GM18951 (cell line): ENCODE measurements around the gene MYRFL.

ENCODE experiments used
- POLR2A ChIP-seq: IDR thresholded peaks from 4 replicates; pipeline ENCODE4 v1.6.1; 2011; ENCODE audit warnings: mild to moderate bottlenecking; ENCODE audit not compliant: insufficient read length, insufficient read depth; ENCODE audit errors: extremely low read depth
- in situ Hi-C: fragments of 300-500 bp; cut with MboI; formaldehyde crosslinking; loops from one replicate; pipeline ENCODE4 v1.12.0; 2022; ENCODE audit warnings: low sequenced_read_pairs, mixed read lengths, inconsistent platforms; ENCODE audit not compliant: unreplicated experiment

Gene MYRFL

DNA sequence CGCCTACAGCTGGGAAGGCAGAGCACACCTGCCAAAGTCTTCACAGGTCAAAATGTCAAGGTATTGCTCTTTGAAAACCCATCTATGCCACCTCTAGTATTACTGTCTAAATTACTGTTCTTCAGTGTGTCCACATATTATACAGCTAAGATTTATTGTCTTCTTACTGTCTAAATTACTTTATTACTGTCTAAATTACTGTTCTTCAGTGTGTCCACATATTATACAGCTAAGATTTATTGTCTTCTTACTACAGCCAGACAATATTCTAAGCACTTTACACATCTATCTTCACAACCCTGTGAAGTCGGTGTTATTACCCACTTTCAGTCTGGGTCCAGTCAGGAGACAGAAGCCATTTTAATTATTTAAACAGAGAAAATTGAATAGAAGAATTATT, 173.9 kb downstream of the MYRFL start:
- TF ChIP-seq POLR2A, result no peak
- in situ Hi-C loops, result no loop called here

DNA sequence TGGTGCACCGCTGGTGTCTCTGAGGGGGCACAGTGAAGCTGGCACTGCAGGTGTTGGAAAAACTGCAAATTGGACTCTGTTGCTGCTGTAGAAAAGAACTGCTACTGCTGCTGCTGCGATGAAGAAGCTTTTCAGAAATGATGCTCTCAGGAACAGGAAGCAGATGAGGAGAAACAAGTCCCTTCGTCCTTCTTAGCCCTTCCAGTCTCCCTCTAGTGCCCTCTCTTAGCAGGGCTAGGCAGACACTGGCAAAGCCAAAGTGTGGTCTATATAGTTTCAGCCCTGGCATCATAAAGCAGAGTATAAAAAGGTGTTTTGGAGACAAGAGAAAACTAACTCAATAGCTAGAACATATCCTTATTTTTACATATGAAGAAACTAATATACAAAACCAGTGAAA, 174.5 kb downstream of the MYRFL start:
- no peak for TF ChIP-seq POLR2A
- in situ Hi-C loops, result no loop called here

DNA sequence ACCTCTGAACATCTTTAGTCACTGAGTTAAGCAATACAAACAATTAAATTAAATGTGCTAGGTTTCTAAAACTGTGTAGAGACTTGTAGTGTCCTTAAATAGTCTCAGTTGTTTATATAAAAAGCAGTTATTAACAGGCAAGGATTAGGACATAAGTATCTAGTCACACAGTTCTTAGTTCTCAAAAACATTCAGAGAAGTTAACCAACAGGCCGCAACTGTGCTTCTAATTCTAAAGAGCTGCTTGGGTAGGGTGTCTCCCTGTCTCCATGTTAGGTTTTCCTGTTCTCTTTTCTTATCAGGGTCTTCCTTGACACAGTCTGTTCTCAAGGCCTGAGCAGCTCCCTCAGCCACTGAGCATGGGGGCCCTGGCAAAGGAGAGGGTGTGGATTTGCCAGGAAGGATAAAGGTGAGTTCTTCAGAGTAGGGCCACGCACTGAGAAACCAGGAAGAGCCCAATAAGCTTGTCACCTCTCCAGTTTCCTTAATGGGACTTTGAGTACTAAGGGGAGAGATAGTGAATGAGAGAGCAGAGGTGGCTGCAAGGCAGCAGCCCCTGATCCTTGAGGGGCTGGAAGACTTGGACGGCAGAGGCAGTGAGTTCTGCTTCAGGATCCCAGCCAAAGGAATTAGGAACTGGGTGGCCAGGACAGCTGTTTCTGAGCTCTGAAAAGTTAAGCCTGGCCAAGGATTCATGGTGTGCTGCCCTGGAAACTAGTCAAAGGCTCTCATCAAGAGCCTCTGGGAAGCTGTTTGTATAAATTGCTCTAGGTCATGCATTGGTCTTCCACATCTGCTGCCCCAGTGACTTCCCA, 177.3 kb downstream of the MYRFL start:
- in situ Hi-C loops, result no loop called here
- no peak for TF ChIP-seq POLR2A

DNA sequence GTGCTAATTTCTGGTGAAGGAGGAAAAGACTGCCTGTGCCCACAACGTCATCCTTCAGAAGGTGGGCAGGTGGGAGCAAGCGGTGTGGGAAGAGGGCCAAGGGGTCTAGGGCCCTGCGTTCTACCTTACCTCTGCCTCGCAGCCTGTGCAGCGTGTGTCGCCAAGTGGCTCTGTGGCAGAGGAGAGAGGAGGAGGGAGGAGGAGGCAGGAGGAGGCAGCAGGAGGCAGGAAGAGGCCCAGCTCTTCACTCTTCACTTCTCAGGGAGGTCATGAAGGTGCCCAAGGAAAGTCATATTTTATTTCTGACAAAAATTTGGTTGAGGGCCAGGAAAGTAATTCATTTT, 177.9 kb downstream of the MYRFL start:
- TF ChIP-seq POLR2A, result no peak

DNA sequence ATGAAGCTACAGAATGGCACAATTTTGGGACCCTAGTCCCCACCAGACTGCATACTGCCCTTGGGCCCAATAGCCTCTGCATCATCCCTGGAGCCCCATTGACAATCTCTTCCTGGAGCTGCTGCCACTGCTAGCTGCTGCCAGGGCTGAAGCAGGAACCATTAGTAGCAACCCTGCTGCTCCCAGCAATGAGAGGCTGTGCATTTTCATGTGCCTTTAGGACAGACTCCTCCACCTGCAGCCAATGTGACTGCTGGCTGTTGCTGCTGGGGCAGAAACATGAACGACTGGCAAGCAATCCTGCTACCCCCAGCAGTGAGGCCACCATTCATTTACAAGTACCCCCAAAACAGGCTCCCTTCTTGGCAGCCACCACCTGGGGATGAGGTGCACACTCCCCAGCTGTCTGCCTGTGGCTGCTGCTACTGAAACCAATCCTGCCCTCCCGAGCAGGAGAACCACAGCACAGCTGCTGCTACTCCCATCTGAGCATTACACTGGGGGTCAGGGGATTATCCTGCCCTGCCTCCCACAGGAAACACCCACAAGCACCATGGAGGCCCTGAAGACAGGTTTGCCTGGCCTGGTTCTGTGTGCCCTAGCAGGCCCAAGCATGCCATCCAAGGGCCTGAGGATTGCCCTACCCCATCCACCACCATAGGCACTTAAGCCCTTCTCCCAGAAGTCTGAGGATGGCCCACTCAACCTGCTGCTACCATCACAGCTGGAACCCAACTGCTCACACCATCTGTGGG, 181.0 kb downstream of the MYRFL start:
- no peak for TF ChIP-seq POLR2A
- in situ Hi-C loops, result no loop called here

More for the DNA sequence above, 177.9 kb downstream of the MYRFL start:
- in situ Hi-C loops, result no loop called here

DNA sequence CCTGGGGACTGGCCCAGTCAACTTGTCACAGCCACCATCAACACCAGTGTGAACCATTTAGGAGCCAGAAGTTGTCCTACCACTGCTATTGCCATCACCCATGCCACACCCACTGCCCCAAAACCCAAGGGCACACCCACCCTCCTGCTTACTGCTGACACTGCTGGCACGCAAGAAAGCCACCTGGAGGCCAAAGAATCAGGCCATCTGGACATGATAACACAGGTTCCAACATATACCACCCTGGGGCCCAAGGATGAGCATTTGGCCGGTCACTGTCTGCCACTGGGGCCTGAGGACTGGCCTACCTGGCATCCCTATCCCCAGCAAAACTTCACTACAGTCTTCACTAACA, 181.6 kb downstream of the MYRFL start:
- in situ Hi-C loops, result no loop called here
- no peak for TF ChIP-seq POLR2A

DNA sequence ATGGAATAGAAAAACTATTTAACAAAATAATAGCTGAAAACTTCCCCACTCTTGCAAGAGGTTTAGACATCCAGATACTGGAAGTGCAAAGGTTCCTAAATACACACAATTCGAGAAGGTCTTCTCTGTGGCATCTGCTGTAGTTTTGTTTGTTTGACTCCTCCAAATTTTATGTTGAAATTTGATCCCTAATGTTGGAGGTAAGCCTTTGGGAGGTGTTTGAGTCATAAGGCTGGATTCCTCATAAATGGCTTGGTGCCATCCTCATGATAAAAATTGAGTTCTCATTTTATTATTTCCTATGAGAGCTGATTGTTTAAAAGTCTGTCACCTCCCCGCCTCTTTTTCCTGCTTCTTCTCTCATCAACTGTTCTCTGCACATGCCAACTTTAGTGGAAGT, 182.7 kb downstream of the MYRFL start:
- in situ Hi-C loops, result no loop called here
- TF ChIP-seq POLR2A, result no peak
